Right cardiac atrium (tissue), 5 donors: ENCODE results near the gene CFAP54. TPM values are rescaled to one million over a fixed set of nuclear protein-coding genes. Genes with fewer than 3 reads are reported as not detected.

ENCODE experiments used
- ATAC-seq, 2 donors: fragments of 200-7000 bp; cut with Tn5 transposase; one replicate each; pipeline versions ENCODE4 v1.8.0 to v1.9.1; 2020; ENCODE audit warnings: moderate library complexity in 2 of 2, mild to moderate bottlenecking in 1 of 2
- DNase-seq, 3 donors: peaks; one replicate each; pipeline ENCODE4 v3.0.0-alpha.2; 2020
- H3K27ac ChIP-seq: one replicate; pipeline ENCODE4 v1.5.1; 2013; ENCODE audit warnings: mild to moderate bottlenecking, low read length, control low read depth, moderate library complexity
- H3K27me3 ChIP-seq: one replicate; pipeline ENCODE4 v1.6.1; 2013; ENCODE audit not compliant: control insufficient read depth, insufficient read depth
- H3K4me1 ChIP-seq: one replicate; pipeline ENCODE4 v1.6.1; 2013; ENCODE audit warnings: low read length; ENCODE audit not compliant: control insufficient read depth, insufficient read depth
- H3K4me3 ChIP-seq: one replicate; pipeline ENCODE4 v1.5.1; 2013; ENCODE audit warnings: low read length, control low read depth
- H3K9me3 ChIP-seq: one replicate; pipeline ENCODE4 v1.6.1; 2013; ENCODE audit warnings: low read length; ENCODE audit not compliant: control insufficient read depth
- WGBS: extraction: QIAGEN DNeasy Blood & Tissue Kit; methylation state at CpG from one replicate; pipeline ENCODE4 v1.1.7; 2013; 5-methylcytosine and 5-hydroxymethylcytosine counted together
- intact Hi-C, 4 donors: fragments of 100-400 bp; cut with DNase I; formaldehyde crosslinking; loops; one replicate each; pipeline versions ENCODE4 v1.11.0 to v1.14.0; 2022 to 2023
- polyA plus RNA-seq: library from polyadenylated mRNA; stranded (reverse); fragments of 200-250 nt; gene quantifications from one replicate; pipeline ENCODE4 v1.2.3, GENCODE V29; 2013
- total RNA-seq, 4 donors: library from RNA; stranded (reverse); fragmentation: NEBNext Ultra II Directional; extraction: Animal tissue kit (Norgen Biotek cat#: 25700); gene quantifications; one replicate each; pipeline ENCODE4 v1.2.1, GENCODE V29; 2021
- donor health status: healthy with polysubstance abuse.
- donor health status: DM: no; HTN: yes; CAD: no.
- donor health status: DM: no; HTN: no; CAD: no.
- donor health status: DM: no; HTN: yes; CAD: no; lungs with severe emphysema.
- donor health status: DM: yes; HTN: yes; CAD: no.

Gene CFAP54
- total and polyA plus RNA-seq, 5 donors: 0.14 to 0.42 (median 0.28) TPM

- Histone ChIP-seq H3K4me3 (no peak overlapping the region), H3K27me3 (no peaks in the 10 kb centered on the region), H3K4me1 (no peaks in the 10 kb centered on the region), H3K9me3 (no peaks in the 10 kb centered on the region), H3K27ac (no peak overlapping the region)
- intact Hi-C loops: no loop called here
- 91% methylated on average over 2 of the region's 2 CpGs for WGBS
- ATAC-seq (no peak), DNase-seq (no peak)
Measured at GRCh38 chr12:96890331-96890730, 401.0 kb downstream of the CFAP54 start.

- 70% methylated on average over 3 of the region's 3 CpGs for WGBS
- intact Hi-C loops: no loop called here
- DNase-seq (no peak), ATAC-seq (no peak)
- Histone ChIP-seq H3K4me1 (no peaks in the 10 kb centered on the region), H3K4me3 (no peak overlapping the region), H3K9me3 (no peaks in the 10 kb centered on the region), H3K27ac (no peak overlapping the region), H3K27me3 (no peaks in the 10 kb centered on the region)
Measured at GRCh38 chr12:96892104-96892503, 402.7 kb downstream of the CFAP54 start.

GRCh38 chr12:96897421-96897820 lies 408.0 kb downstream of the CFAP54 start:
- DNase-seq (no peak), ATAC-seq (no peak)
- WGBS: 64% methylated on average over 3 of the region's 3 CpGs
- Histone ChIP-seq H3K4me1 (no peaks in the 10 kb centered on the region), H3K27me3 (no peaks in the 10 kb centered on the region), H3K9me3 (no peaks in the 10 kb centered on the region), H3K4me3 (no peak overlapping the region), H3K27ac (no peak overlapping the region)
- intact Hi-C loops: no loop called here

GRCh38 chr12:96901175-96901574 lies 411.8 kb downstream of the CFAP54 start:
- Histone ChIP-seq H3K27ac (no peak overlapping the region), H3K27me3 (no peaks in the 10 kb centered on the region), H3K4me1 (no peaks in the 10 kb centered on the region), H3K4me3 (no peak overlapping the region), H3K9me3 (no peaks in the 10 kb centered on the region)
- DNase-seq (no peak), ATAC-seq (no peak)
- intact Hi-C loops: no loop called here

GRCh38 chr12:96902076-96902475 lies 412.7 kb downstream of the CFAP54 start:
- WGBS: 72% methylated on average over 4 of the region's 4 CpGs
- H3K4me3 ChIP-seq: no peak overlapping the region
- intact Hi-C loops: no loop called here
- DNase-seq: no peak
- ATAC-seq: no peak
- H3K27ac ChIP-seq: no peak overlapping the region
- H3K27me3 ChIP-seq: no peaks in the 10 kb centered on the region
- no peaks in the 10 kb centered on the region for H3K9me3 ChIP-seq
- no peaks in the 10 kb centered on the region for H3K4me1 ChIP-seq

- no peaks in the 10 kb centered on the region for H3K27me3 ChIP-seq
- H3K27ac ChIP-seq: peak overlapping the region; percentile 76
- ATAC-seq (no peak), DNase-seq (no peak)
- intact Hi-C loops: no loop called here
- peaks cover 3% of the 10 kb centered on the region for H3K4me1 ChIP-seq
- WGBS: 44% methylated on average over 9 of the region's 9 CpGs
- H3K9me3 ChIP-seq: no peaks in the 10 kb centered on the region
- peak overlapping the region; percentile 95 for H3K4me3 ChIP-seq
Measured at GRCh38 chr12:96906498-96906848, 417.1 kb downstream of the CFAP54 start.

- Histone ChIP-seq H3K27me3 (no peaks in the 10 kb centered on the region), H3K9me3 (no peaks in the 10 kb centered on the region), H3K4me1 (peaks cover 3% of the 10 kb centered on the region), H3K4me3 (peak within 1 kb of the TSS; percentile 95), H3K27ac (peak within 1 kb of the TSS; percentile 76)
- intact Hi-C loops: no loop called here
- ATAC-seq (peak; percentile 99), DNase-seq (peak; percentile 89 to 96 (median 95))
- under 1% methylated on average over 68 of the region's 68 CpGs for WGBS
Measured at GRCh38 chr12:96906849-96907670, 417.7 kb downstream of the CFAP54 start, which contains the start of gene NEDD1. Gene NEDD1, plus strand, starts transcription at chr12:96907257. Its CDS starts 2,503 bp downstream, at chr12:96909760.

- DNase-seq (peak in 1 of 3 donors; percentile 54), ATAC-seq (peak; percentile 24 to 30)
- peaks cover 3% of the 10 kb centered on the region for H3K4me1 ChIP-seq
- WGBS: 7% methylated on average over 23 of the region's 23 CpGs
- intact Hi-C loops: no loop called here
- no peaks in the 10 kb centered on the region for H3K9me3 ChIP-seq
- H3K27ac ChIP-seq: peak overlapping the region; percentile 76
- H3K27me3 ChIP-seq: no peaks in the 10 kb centered on the region
- peak overlapping the region; percentile 95 for H3K4me3 ChIP-seq
Measured at GRCh38 chr12:96907671-96908422, 418.5 kb downstream of the CFAP54 start.

- intact Hi-C loops: no loop called here
- Histone ChIP-seq H3K27me3 (no peaks in the 10 kb centered on the region), H3K4me3 (no peak overlapping the region), H3K27ac (no peak overlapping the region), H3K4me1 (peaks cover 3% of the 10 kb centered on the region), H3K9me3 (no peaks in the 10 kb centered on the region)
- ATAC-seq (no peak), DNase-seq (no peak)
- WGBS: 77% methylated on average over 3 of the region's 3 CpGs
Measured at GRCh38 chr12:96908423-96908675, 419.0 kb downstream of the CFAP54 start.

- 57% methylated on average over 2 of the region's 2 CpGs for WGBS
- no peak overlapping the region for H3K4me3 ChIP-seq
- intact Hi-C loops: no loop called here
- no peak overlapping the region for H3K27ac ChIP-seq
- H3K27me3 ChIP-seq: no peaks in the 10 kb centered on the region
- ATAC-seq: no peak
- peaks cover 3% of the 10 kb centered on the region for H3K4me1 ChIP-seq
- no peak for DNase-seq
- no peaks in the 10 kb centered on the region for H3K9me3 ChIP-seq
Measured at GRCh38 chr12:96912261-96912660, 422.9 kb downstream of the CFAP54 start.

GRCh38 chr12:96912943-96913342 lies 423.6 kb downstream of the CFAP54 start:
- Histone ChIP-seq H3K4me1 (peaks cover 3% of the 10 kb centered on the region), H3K9me3 (no peaks in the 10 kb centered on the region), H3K27me3 (no peaks in the 10 kb centered on the region), H3K4me3 (no peak overlapping the region), H3K27ac (no peak overlapping the region)
- 86% methylated on average over 2 of the region's 2 CpGs for WGBS
- ATAC-seq (no peak), DNase-seq (no peak)
- intact Hi-C loops: no loop called here
